ENCODE data around the gene HLA-B.

Gene HLA-B

DNA sequence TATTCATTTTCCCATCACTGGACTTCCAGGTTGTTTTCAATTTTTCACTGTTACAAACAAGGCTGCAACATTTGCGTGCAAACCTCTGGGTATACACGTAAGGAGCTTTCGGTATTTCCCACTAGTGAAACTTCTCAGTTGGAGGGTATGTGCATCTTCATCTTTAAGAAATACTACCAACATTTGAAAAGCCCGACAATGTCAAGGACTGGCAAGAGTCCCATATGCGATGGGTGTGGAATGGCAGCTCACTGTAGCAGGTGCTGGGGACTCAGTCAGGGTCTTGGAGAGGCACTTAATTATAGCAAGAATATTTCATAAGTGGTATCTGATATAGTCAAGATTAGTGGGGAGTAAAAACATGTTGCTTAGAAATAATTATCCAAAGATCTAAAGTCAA, 8.9 kb upstream of the HLA-B start:
- no peak for DNase-seq
- Histone ChIP-seq H3K27me3 (replicated peaks) (peaks cover 4% of the 10 kb centered on the region), H3K27ac (no peak overlapping the region), H3K4me3 (ENCODE audit: low read depth, low read length) (no peak overlapping the region), H3K36me3 (replicated peaks) (no peaks in the 10 kb centered on the region)
- in situ Hi-C loops (cut with HindIII; ENCODE audit: low pct_ligation_motif_present, low sequenced_read_pairs): no loop called here
- TF ChIP-seq, protein P1, sequence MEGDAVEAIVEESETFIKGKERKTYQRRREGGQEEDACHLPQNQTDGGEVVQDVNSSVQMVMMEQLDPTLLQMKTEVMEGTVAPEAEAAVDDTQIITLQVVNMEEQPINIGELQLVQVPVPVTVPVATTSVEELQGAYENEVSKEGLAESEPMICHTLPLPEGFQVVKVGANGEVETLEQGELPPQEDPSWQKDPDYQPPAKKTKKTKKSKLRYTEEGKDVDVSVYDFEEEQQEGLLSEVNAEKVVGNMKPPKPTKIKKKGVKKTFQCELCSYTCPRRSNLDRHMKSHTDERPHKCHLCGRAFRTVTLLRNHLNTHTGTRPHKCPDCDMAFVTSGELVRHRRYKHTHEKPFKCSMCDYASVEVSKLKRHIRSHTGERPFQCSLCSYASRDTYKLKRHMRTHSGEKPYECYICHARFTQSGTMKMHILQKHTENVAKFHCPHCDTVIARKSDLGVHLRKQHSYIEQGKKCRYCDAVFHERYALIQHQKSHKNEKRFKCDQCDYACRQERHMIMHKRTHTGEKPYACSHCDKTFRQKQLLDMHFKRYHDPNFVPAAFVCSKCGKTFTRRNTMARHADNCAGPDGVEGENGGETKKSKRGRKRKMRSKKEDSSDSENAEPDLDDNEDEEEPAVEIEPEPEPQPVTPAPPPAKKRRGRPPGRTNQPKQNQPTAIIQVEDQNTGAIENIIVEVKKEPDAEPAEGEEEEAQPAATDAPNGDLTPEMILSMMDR (IDR thresholded peaks at IDR 0.05; ENCODE audit: low read depth, low read length, missing control alignments): no peak

DNA sequence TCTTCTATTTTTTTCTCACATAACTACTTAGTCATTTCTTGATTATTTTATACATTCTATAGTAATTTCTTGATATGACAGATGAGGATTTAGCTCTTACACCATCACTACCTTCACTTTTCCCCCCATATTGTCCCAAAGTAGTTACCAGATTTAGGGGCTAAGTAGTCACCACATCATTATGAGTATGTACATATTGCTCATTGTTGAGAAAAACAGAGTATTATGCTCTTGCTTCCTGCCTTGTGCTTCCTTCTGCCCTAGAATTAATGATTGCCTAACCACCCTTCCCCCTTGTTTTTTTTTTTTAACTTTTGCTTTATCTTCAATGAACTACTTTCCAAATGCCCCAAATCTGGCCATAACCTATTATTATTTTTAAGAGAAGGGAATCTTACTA, 6.8 kb upstream of the HLA-B start:
- no peak overlapping the region for H3K4me3 ChIP-seq (ENCODE audit: low read depth, low read length)
- no peak overlapping the region for H3K27ac ChIP-seq
- in situ Hi-C loops (cut with HindIII; ENCODE audit: low pct_ligation_motif_present, low sequenced_read_pairs): no loop called here
- H3K36me3 ChIP-seq (replicated peaks): no peaks in the 10 kb centered on the region
- TF ChIP-seq, protein P1 (IDR thresholded peaks at IDR 0.05; ENCODE audit: low read depth, low read length, missing control alignments): no peak
- peaks cover 2% of the 10 kb centered on the region for H3K27me3 ChIP-seq (replicated peaks)
- DNase-seq: no peak

DNA sequence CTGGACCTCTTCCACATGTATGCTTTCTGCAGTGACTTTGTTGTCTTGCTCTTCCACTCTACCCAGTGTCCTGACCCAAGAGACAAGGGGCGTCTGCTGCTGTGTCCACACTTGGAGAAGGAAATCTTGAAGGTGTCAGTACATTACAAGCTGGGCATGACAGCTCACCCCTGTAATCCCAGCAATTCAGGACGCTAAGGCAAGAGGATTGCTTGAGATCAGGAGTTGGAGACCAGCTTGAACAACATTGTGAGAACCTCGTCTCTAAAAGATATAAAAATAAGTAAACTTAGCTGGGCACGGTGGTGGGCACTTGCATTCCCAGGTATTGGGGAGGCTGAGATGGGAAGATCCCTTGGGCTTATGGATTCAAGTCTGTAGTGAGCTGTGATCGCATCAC, 5.8 kb upstream of the HLA-B start:
- TF ChIP-seq, protein P1 (IDR thresholded peaks at IDR 0.05; ENCODE audit: low read depth, low read length, missing control alignments): no peak
- Histone ChIP-seq H3K4me3 (ENCODE audit: low read depth, low read length) (no peak overlapping the region), H3K27me3 (replicated peaks) (peaks cover 2% of the 10 kb centered on the region), H3K36me3 (replicated peaks) (no peaks in the 10 kb centered on the region), H3K27ac (no peak overlapping the region)
- DNase-seq: no peak
- in situ Hi-C loops (cut with HindIII; ENCODE audit: low pct_ligation_motif_present, low sequenced_read_pairs): no loop called here

DNA sequence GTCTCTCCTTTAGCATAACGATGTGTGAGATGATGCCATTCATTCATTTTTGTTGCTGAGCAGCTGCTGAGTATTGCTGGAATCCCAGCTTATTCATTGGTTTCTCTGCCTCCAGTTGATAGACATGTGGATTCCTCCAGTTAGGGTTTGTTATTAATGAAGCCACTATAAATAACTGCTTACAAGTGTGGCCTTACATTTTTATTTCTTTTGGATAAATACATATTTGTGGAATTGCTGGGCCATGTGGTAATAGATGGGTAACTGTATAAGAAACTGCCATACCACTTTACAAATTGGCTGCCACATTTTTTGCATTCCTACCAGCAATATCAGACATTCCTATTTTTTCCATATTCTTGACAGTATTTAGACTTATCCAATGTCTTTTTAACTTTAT, 2.6 kb upstream of the HLA-B start:
- no peak overlapping the region for H3K27ac ChIP-seq
- in situ Hi-C loops (cut with HindIII; ENCODE audit: low pct_ligation_motif_present, low sequenced_read_pairs): no loop called here
- TF ChIP-seq, protein P1 (IDR thresholded peaks at IDR 0.05; ENCODE audit: low read depth, low read length, missing control alignments): no peak
- H3K36me3 ChIP-seq (replicated peaks): no peaks in the 10 kb centered on the region
- no peak for DNase-seq
- no peaks in the 10 kb centered on the region for H3K27me3 ChIP-seq (replicated peaks)
- no peak overlapping the region for H3K4me3 ChIP-seq (ENCODE audit: low read depth, low read length)

DNA sequence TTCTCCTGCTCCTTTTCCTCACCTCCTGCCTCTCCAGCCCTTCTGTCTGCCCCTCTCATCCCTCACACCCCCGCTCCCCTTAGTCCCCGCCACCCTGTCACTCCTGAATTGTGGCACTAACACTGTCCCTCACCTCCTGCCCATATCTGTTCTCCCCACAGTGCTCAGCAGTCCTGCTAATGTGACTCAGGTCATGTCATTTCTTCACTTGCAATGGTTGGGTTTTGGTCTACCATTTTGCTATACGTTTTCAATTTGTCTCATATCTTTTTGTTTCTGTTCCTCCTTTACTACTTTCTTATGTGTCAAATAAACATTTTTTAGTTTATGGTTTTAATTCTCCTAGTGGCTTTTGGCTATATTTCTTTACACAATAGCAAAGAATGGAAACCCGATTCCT, 1.3 kb upstream of the HLA-B start:
- TF ChIP-seq, protein P1 (IDR thresholded peaks at IDR 0.05; ENCODE audit: low read depth, low read length, missing control alignments): no peak
- no peak overlapping the region for H3K27ac ChIP-seq
- in situ Hi-C loops (cut with HindIII; ENCODE audit: low pct_ligation_motif_present, low sequenced_read_pairs): no loop called here

DNA sequence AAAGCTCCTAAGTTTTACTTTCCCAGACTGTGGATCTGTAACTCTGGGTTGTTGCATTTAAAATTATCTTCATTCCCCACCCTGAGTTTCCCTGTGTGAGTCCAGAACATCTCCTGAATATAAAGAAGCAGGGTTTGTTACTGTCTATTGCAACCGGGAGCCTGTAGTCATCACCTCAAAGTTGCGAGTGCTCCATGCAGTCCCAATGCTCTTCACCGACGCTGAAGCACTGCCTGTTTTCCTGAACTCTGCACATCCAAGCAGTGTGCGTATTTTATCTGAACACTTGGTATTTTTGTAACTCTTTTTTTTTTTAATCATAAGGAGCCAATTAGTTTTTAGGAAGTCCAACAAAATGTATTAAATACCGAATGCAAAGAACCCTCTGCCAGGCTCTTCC, 907 bp upstream of the HLA-B start:
- no peaks in the 10 kb centered on the region for H3K36me3 ChIP-seq (replicated peaks)
- H3K27me3 ChIP-seq (replicated peaks): no peaks in the 10 kb centered on the region
- no peak overlapping the region for H3K27ac ChIP-seq
- in situ Hi-C loops (cut with HindIII; ENCODE audit: low pct_ligation_motif_present, low sequenced_read_pairs): no loop called here
- no peak for DNase-seq
- TF ChIP-seq, protein P1 (IDR thresholded peaks at IDR 0.05; ENCODE audit: low read depth, low read length, missing control alignments): no peak
- H3K4me3 ChIP-seq (ENCODE audit: low read depth, low read length): no peak overlapping the region

More for the DNA sequence above, 1.3 kb upstream of the HLA-B start:
- no peak for DNase-seq
- no peak overlapping the region for H3K4me3 ChIP-seq (ENCODE audit: low read depth, low read length)
- H3K27me3 ChIP-seq (replicated peaks): no peaks in the 10 kb centered on the region
- H3K36me3 ChIP-seq (replicated peaks): no peaks in the 10 kb centered on the region
